ENCODE data around the gene FYN. TPM values are rescaled to one million over a fixed set of nuclear protein-coding genes. Genes with fewer than 3 reads are reported as not detected.

FYN gene
- total and polyA plus RNA-seq, 2 of the 13 experiments (the other 11 are each of a cell fraction or from before 2014, with no cell fraction given): 15.5 to 24.6 TPM

- in situ Hi-C loops (cut with HindIII; ENCODE audit: extremely low pct_ligation_motif_present, low pct_unique_long_range_greater_than_20kb): no loop called here
- Histone ChIP-seq H3K36me3 (replicated peaks in 1 of 2; ENCODE audit: control insufficient read depth in 1 of 2, insufficient read depth in 2 of 2, low read length in 2 of 2) (no peaks in the 10 kb centered on the region), H4K20me1 (ENCODE audit: insufficient read depth, low read length) (no peaks in the 10 kb centered on the region), H3K4me1 (ENCODE audit: insufficient read depth, low read length) (no peaks in the 10 kb centered on the region), H3K4me2 (ENCODE audit: low read depth, low read length) (no peak overlapping the region), H3K27ac (ENCODE audit: extremely low read length, insufficient read depth, low read length) (no peak overlapping the region), H3K9me3 (ENCODE audit: low read length) (no peaks in the 10 kb centered on the region), H3K4me3 (replicated peaks in 1 of 3; ENCODE audit: insufficient read depth in 1 of 3, low read depth in 2 of 3, low read length in 3 of 3) (no peak overlapping the region), H2AFZ (ENCODE audit: low read length) (no peak overlapping the region), H3K79me2 (ENCODE audit: insufficient read depth, low read length) (no peaks in the 10 kb centered on the region), H3K27me3 (ENCODE audit: control insufficient read depth in 1 of 2, insufficient read depth in 2 of 2, low read length in 2 of 2) (peaks cover 0 to 3% of the 10 kb centered on the region in 2 experiments; a peak in 1 of 5 replicates), H3K9ac (ENCODE audit: insufficient read depth, low read depth, low read length) (no peak overlapping the region)
- no TSS peak for BruUV-seq (replicated peaks)
- CTCF ChIA-PET (ENCODE audit: low intra/inter-chr PET ratio, low total read pairs): no interaction called here
- POLR2A ChIA-PET: no interaction called here
- intact Hi-C loops (cut with micrococcal nuclease; ENCODE audit: unreplicated experiment): no loop called here
- ATAC-seq: no peak
- 27% methylated on average over 3 of the region's 3 CpGs for WGBS (ENCODE audit: low lambda C conversion rate)
- FAIRE-seq: no peak
- TF ChIP-seq, protein P1, sequence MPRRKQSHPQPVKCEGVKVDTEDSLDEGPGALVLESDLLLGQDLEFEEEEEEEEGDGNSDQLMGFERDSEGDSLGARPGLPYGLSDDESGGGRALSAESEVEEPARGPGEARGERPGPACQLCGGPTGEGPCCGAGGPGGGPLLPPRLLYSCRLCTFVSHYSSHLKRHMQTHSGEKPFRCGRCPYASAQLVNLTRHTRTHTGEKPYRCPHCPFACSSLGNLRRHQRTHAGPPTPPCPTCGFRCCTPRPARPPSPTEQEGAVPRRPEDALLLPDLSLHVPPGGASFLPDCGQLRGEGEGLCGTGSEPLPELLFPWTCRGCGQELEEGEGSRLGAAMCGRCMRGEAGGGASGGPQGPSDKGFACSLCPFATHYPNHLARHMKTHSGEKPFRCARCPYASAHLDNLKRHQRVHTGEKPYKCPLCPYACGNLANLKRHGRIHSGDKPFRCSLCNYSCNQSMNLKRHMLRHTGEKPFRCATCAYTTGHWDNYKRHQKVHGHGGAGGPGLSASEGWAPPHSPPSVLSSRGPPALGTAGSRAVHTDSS (CRISPR knock-in tag; conservative IDR thresholded peaks at IDR 0.05): no peak
- TF ChIP-seq HNF4G (IDR thresholded peaks at IDR 0.05; ENCODE audit: borderline replicate concordance, low read depth, low read length): no peak
- TF ChIP-seq HNF4G (CRISPR knock-in tag; IDR thresholded peaks at IDR 0.05; ENCODE audit: borderline replicate concordance, low read depth): no peak
- TF ChIP-seq PPARG (CRISPR knock-in tag; conservative IDR thresholded peaks at IDR 0.05): no peak
- peak; percentile 60 for TF ChIP-seq ATF7 (IDR thresholded peaks at IDR 0.05)
- TF ChIP-seq ATF7 (CRISPR knock-in tag; IDR thresholded peaks at IDR 0.05): no peak
- TF ChIP-seq NAIF1 (CRISPR knock-in tag; IDR thresholded peaks at IDR 0.05; ENCODE audit: borderline replicate concordance): no peak
- DNase-seq (ENCODE audit: low spot score): no peak
Observed at GRCh38 chr6:111885373-111886027, 12.2 kb upstream of the FYN start.

- Histone ChIP-seq H4K20me1 (ENCODE audit: insufficient read depth, low read length) (no peaks in the 10 kb centered on the region), H3K9ac (ENCODE audit: insufficient read depth, low read depth, low read length) (no peak overlapping the region), H3K27me3 (ENCODE audit: control insufficient read depth in 1 of 2, insufficient read depth in 2 of 2, low read length in 2 of 2) (0 out of 5 replicates have a peak, but pooled peaks cover 0 to 3% of the 10 kb centered on the region in 2 experiments), H3K4me1 (ENCODE audit: insufficient read depth, low read length) (no peaks in the 10 kb centered on the region), H3K79me2 (ENCODE audit: insufficient read depth, low read length) (no peaks in the 10 kb centered on the region), H3K4me2 (ENCODE audit: low read depth, low read length) (no peak overlapping the region), H3K36me3 (replicated peaks in 1 of 2; ENCODE audit: control insufficient read depth in 1 of 2, insufficient read depth in 2 of 2, low read length in 2 of 2) (no peaks in the 10 kb centered on the region), H3K4me3 (replicated peaks in 1 of 3; ENCODE audit: insufficient read depth in 1 of 3, low read depth in 2 of 3, low read length in 3 of 3) (no peak overlapping the region), H3K9me3 (ENCODE audit: low read length) (no peaks in the 10 kb centered on the region), H3K27ac (ENCODE audit: extremely low read length, insufficient read depth, low read length) (no peak overlapping the region), H2AFZ (ENCODE audit: low read length) (no peak overlapping the region)
- BruUV-seq (replicated peaks): no TSS peak
- CTCF ChIA-PET (ENCODE audit: low intra/inter-chr PET ratio, low total read pairs): no interaction called here
- POLR2A ChIA-PET: no interaction called here
- in situ Hi-C loops (cut with HindIII; ENCODE audit: extremely low pct_ligation_motif_present, low pct_unique_long_range_greater_than_20kb) (no loop called here), intact Hi-C loops (cut with micrococcal nuclease; ENCODE audit: unreplicated experiment) (no loop called here)
- FAIRE-seq (no peak), DNase-seq (ENCODE audit: low spot score) (no peak), ATAC-seq (no peak)
- 53% methylated on average over 2 of the region's 2 CpGs for WGBS (ENCODE audit: low lambda C conversion rate)
- TF ChIP-seq FOXA1 (IDR thresholded peaks at IDR 0.05) (no peak), FOXA1 (CRISPR knock-in tag; IDR thresholded peaks at IDR 0.05) (no peak), ZNF326 (CRISPR knock-in tag; IDR thresholded peaks at IDR 0.05; ENCODE audit: borderline replicate concordance) (no peak), SRY (CRISPR knock-in tag; IDR thresholded peaks at IDR 0.05) (no peak), NFIB (CRISPR knock-in tag; IDR thresholded peaks at IDR 0.05; ENCODE audit: borderline replicate concordance) (no peak), THAP9 (CRISPR knock-in tag; IDR thresholded peaks at IDR 0.05; ENCODE audit: borderline replicate concordance) (no peak), ZNF724P (CRISPR knock-in tag; IDR thresholded peaks at IDR 0.05; ENCODE audit: borderline replicate concordance) (no peak), GLI4 (CRISPR knock-in tag; IDR thresholded peaks at IDR 0.05; ENCODE audit: borderline replicate concordance) (no peak), SP2 (CRISPR knock-in tag; IDR thresholded peaks at IDR 0.05) (no peak)
Observed at GRCh38 chr6:111884068-111884467, 10.8 kb upstream of the FYN start.

Data from HepG2 (cell line).